NT2/D1 (cell line): ENCODE measurements around the gene NEGR1.

Source experiments
- SUZ12 ChIP-seq: IDR thresholded peaks from 2 replicates; pipeline ENCODE4 v1.6.1; 2011; ENCODE audit not compliant: insufficient read length, insufficient read depth; ENCODE audit errors: extremely low read depth
- ZNF274 ChIP-seq: IDR thresholded peaks from 2 replicates; pipeline ENCODE4 v1.6.1; 2011; ENCODE audit warnings: mild to moderate bottlenecking, low read depth, low read length

GRCh38 chr1:71788113-71788512, 494.2 kb downstream of the NEGR1 start:
- no peak for TF ChIP-seq ZNF274
- TF ChIP-seq SUZ12, result no peak
